Measurements from ENCODE around the gene SOS1. TPM values are rescaled to one million over a fixed set of nuclear protein-coding genes. Genes with fewer than 3 reads are reported as not detected.

SOS1 gene
- total RNA-seq, 2 donors from 2014 or later: 29.8 to 61.2 TPM

- H3K27ac ChIP-seq: no peak overlapping the region
- no peaks in the 10 kb centered on the region for H3K9me3 ChIP-seq
- no peaks in the 10 kb centered on the region for H3K36me3 ChIP-seq
- peaks cover 4 to 24% of the 10 kb centered on the region in 2 donors for H3K4me1 ChIP-seq (ENCODE audit: control insufficient read depth in 1 of 2, low read depth in 2 of 2)
- H3K27me3 ChIP-seq (replicated peaks; ENCODE audit: insufficient read depth): no peaks in the 10 kb centered on the region
- DNase-seq (ENCODE audit: low spot score) (no peak), ATAC-seq (ENCODE audit: insufficient number of reproducible peaks, low FRiP score, low read depth) (no peak)
- no peak overlapping the region for H3K4me3 ChIP-seq
- no peak for TF ChIP-seq CTCF (IDR thresholded peaks at IDR 0.05)
Measured at GRCh38 chr2:39150890-39151497, 30.1 kb upstream of the SOS1 start.

- Histone ChIP-seq H3K27me3 (replicated peaks; ENCODE audit: insufficient read depth) (no peaks in the 10 kb centered on the region), H3K4me3 (no peak overlapping the region)
- TF ChIP-seq CTCF (IDR thresholded peaks at IDR 0.05): no peak
Measured at GRCh38 chr2:39150102-39150562, 29.3 kb upstream of the SOS1 start.

GRCh38 chr2:39146630-39147029 lies 25.8 kb upstream of the SOS1 start:
- ATAC-seq (ENCODE audit: insufficient number of reproducible peaks, low FRiP score, low read depth): no peak
- H3K27ac ChIP-seq: no peak overlapping the region

More at GRCh38 chr2:39150102-39150562, 29.3 kb upstream of the SOS1 start:
- Histone ChIP-seq H3K27ac (no peak overlapping the region), H3K36me3 (no peaks in the 10 kb centered on the region), H3K9me3 (no peaks in the 10 kb centered on the region), H3K4me1 (ENCODE audit: control insufficient read depth in 1 of 2, low read depth in 2 of 2) (peaks cover 0 to 24% of the 10 kb centered on the region in 2 donors)
- DNase-seq (ENCODE audit: low spot score) (no peak), ATAC-seq (ENCODE audit: insufficient number of reproducible peaks, low FRiP score, low read depth) (no peak)

GRCh38 chr2:39145906-39146421 lies 25.1 kb upstream of the SOS1 start:
- Histone ChIP-seq H3K36me3 (no peaks in the 10 kb centered on the region), H3K9me3 (no peaks in the 10 kb centered on the region), H3K27ac (no peak overlapping the region), H3K4me3 (no peak overlapping the region), H3K4me1 (ENCODE audit: control insufficient read depth in 1 of 2, low read depth in 2 of 2) (peaks cover 0 to 20% of the 10 kb centered on the region in 2 donors), H3K27me3 (replicated peaks; ENCODE audit: insufficient read depth) (no peaks in the 10 kb centered on the region)
- TF ChIP-seq CTCF (IDR thresholded peaks at IDR 0.05): no peak
- DNase-seq (ENCODE audit: low spot score) (no peak), ATAC-seq (ENCODE audit: insufficient number of reproducible peaks, low FRiP score, low read depth) (no peak)

More at GRCh38 chr2:39146630-39147029, 25.8 kb upstream of the SOS1 start:
- Histone ChIP-seq H3K27me3 (replicated peaks; ENCODE audit: insufficient read depth) (no peaks in the 10 kb centered on the region), H3K4me3 (no peak overlapping the region), H3K4me1 (ENCODE audit: control insufficient read depth in 1 of 2, low read depth in 2 of 2) (peaks cover 0 to 21% of the 10 kb centered on the region in 2 donors), H3K36me3 (no peaks in the 10 kb centered on the region), H3K9me3 (no peaks in the 10 kb centered on the region)
- DNase-seq (ENCODE audit: low spot score): no peak
- no peak for TF ChIP-seq CTCF (IDR thresholded peaks at IDR 0.05)

GRCh38 chr2:39144416-39144815 lies 23.6 kb upstream of the SOS1 start:
- Histone ChIP-seq H3K4me1 (ENCODE audit: control insufficient read depth in 1 of 2, low read depth in 2 of 2) (peaks cover 0 to 9% of the 10 kb centered on the region in 2 donors), H3K4me3 (no peak overlapping the region), H3K27ac (no peak overlapping the region), H3K9me3 (no peaks in the 10 kb centered on the region), H3K36me3 (no peaks in the 10 kb centered on the region), H3K27me3 (replicated peaks; ENCODE audit: insufficient read depth) (no peaks in the 10 kb centered on the region)
- TF ChIP-seq CTCF (IDR thresholded peaks at IDR 0.05): no peak
- ATAC-seq (ENCODE audit: insufficient number of reproducible peaks, low FRiP score, low read depth) (no peak), DNase-seq (ENCODE audit: low spot score) (no peak)

Data from thoracic aorta (tissue), 2 donors.